GM13976 (cell line): ENCODE results near the gene TBC1D7.

ENCODE experiments used
- DNase-seq: peaks from one replicate; pipeline ENCODE4 v3.0.0; 2012; ENCODE audit warnings: low spot score
- in situ Hi-C: fragments of 300-500 bp; cut with MboI; formaldehyde crosslinking; loops from one replicate; pipeline ENCODE4 v1.12.0; 2022; ENCODE audit warnings: low sequenced_read_pairs, mixed read lengths, inconsistent platforms; ENCODE audit not compliant: unreplicated experiment
- TF ChIP-seq, protein P1 (sequence below): IDR thresholded peaks from 2 replicates; pipeline ENCODE4 v1.5.1; 2012; ENCODE audit warnings: borderline replicate concordance, mild to moderate bottlenecking; ENCODE audit not compliant: insufficient read depth; ENCODE audit errors: extremely low read depth, missing control alignments, control extremely low read depth

The TBC1D7 gene

DNA sequence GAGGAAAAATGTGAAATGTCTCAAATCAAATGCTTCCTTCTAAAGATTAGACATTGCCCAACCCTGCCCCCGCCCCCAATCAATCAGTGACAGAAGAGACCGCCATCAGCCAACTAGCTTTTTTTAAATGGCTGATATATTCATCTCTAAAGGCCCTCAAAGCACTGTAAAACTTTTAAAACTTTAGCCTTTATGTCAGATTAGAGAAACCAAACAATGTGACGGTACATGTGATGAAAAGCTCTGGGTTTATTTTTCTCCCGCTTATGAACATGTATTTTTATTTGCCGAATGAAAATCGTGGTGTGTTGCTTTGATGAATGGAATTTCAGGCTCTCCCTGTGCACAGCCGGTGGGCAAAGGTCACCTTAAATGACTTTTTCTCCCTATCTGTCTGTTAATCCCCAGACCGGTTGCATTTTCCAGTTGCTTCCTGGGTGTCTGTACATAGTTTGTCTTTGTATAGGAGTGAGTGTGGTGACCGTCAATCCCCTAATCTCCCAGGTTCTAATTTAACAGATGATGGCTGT is 38.5 kb downstream of the TBC1D7 start:
- in situ Hi-C loops: no loop called here
- no peak for DNase-seq
- TF ChIP-seq, protein P1, sequence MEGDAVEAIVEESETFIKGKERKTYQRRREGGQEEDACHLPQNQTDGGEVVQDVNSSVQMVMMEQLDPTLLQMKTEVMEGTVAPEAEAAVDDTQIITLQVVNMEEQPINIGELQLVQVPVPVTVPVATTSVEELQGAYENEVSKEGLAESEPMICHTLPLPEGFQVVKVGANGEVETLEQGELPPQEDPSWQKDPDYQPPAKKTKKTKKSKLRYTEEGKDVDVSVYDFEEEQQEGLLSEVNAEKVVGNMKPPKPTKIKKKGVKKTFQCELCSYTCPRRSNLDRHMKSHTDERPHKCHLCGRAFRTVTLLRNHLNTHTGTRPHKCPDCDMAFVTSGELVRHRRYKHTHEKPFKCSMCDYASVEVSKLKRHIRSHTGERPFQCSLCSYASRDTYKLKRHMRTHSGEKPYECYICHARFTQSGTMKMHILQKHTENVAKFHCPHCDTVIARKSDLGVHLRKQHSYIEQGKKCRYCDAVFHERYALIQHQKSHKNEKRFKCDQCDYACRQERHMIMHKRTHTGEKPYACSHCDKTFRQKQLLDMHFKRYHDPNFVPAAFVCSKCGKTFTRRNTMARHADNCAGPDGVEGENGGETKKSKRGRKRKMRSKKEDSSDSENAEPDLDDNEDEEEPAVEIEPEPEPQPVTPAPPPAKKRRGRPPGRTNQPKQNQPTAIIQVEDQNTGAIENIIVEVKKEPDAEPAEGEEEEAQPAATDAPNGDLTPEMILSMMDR: no peak

DNA sequence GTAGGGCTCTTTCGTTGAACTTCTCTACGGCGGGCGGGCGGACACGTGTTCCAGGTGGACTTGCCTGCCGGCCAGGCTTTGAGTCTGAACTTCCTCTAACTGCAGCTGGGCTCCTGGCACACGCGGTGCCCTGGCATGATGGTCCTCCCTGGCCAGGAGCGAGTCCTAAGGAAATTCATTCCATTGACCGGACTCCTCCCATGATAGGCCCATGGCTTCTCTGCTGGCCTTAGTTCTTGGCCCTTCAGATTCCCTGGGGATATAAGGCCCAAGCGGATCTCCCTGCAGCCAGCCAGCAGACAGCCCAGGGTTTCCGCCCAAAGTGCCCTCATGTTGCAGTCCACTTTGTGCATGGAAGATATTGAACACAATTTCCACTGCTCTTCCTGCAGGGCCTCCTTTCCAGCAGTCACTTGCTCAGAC is 39.4 kb downstream of the TBC1D7 start:
- DNase-seq: no peak
- TF ChIP-seq, protein P1: no peak
- in situ Hi-C loops: no loop called here

DNA sequence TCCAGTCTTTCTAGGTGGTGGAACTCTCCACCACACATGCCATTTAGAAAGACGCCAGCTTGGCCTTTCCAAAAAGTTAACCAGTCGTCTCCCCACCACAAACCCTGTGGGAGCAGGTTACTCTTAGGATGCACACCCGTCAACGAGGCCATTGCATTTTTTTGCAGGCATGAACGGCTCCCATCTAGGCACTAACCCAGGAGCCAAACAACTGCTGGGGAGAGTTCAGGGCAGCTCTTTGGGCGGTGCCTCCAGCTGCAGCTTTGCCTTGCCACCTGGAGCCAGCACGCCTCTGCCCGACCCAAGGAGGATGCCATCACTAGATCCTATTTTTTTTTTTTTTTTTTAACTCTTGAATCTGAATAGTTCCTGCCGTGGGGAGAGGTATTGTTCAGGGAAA is 39.9 kb downstream of the TBC1D7 start:
- TF ChIP-seq, protein P1: no peak
- DNase-seq: no peak
- in situ Hi-C loops: no loop called here

DNA sequence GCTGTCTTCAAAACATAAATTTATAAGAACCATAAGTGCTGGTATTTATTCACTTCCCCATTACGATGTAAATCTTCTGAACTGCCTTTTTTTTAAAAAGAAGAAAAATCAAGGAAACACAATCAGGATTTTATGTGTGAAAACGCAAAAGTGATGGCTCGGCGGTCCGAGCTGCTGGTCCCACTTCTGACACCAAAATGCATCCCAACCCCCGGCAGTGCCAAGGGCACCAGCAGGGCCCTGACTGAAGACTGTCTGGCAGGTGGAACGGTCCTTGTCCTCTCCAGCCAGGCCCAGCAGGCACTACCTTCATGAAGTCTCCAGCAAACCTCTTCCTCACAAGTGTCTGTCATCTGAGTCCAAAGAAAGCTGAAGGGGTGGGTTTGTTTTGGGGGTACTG is 41.2 kb downstream of the TBC1D7 start:
- TF ChIP-seq, protein P1: no peak
- no peak for DNase-seq
- in situ Hi-C loops: no loop called here

DNA sequence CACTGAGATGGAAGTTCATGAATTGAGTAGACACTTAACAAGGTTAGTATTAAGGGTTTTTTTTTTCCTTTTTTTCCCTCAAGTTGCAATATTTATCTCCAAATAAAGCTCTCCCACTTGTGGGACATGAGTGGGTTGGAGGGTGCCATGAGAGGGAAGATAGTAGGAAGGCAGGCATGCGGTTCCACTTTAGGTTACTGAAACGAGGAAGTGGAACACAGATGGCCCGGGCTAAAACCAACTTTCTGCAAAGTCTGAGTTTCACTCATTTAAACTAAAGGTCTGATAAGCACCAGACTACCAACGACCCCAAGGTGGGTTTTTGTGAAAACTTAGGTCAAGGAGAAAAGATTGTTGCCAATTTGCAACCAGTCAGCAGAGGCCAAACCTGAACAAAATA is 42.2 kb downstream of the TBC1D7 start:
- no peak for DNase-seq
- TF ChIP-seq, protein P1: no peak
- in situ Hi-C loops: no loop called here

DNA sequence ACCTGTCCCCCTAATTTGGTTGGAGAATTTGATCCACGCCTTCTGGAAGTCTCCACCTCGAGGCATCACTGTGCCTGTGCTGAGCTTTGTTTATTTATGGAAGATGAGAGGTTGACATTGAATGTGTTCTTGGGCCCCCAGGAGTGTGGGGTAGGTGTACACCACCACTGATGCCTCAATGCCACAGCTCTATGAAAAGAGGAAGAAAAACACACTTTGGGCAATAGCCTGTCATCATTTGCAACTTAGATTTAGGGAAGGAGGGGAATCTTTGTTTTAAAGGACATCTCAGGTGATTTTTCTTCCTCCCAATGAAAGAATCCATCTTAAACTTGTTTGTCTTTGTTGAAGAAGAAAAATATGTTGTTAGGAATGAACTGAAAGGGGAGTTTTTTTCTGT is 42.6 kb downstream of the TBC1D7 start:
- in situ Hi-C loops: no loop called here
- TF ChIP-seq, protein P1: no peak
- no peak for DNase-seq

DNA sequence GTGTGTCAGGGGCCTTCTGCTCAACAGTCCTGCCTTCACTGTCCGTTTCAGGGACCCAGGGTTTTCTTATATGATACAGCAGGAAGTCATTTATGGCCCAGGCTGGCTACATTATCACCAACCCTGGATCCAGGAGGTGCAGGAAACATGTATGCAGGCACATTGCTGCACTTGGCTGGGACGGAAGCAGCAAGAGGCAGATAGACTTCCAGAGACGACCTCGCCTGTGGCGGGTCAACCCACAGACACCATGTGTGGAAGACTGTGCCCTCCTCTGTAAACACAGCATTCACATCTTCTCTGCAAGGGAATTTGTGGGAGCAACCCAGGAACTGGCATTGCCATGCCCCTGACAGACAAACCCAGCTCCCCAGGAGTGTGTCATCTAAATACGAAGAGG is 43.7 kb downstream of the TBC1D7 start:
- in situ Hi-C loops: no loop called here
- DNase-seq: no peak
- TF ChIP-seq, protein P1: no peak
